NB4 (cell line): ENCODE data around the gene BSCL2.

Experiments used
- CTCF ChIP-seq: IDR thresholded peaks from one replicate; pipeline ENCODE4 v1.5.1; 2012; ENCODE audit warnings: low read depth, low read length
- MYC ChIP-seq: IDR thresholded peaks from 2 replicates; pipeline ENCODE4 v1.6.1; 2011; ENCODE audit warnings: low read depth, low read length
- POLR2A ChIP-seq: IDR thresholded peaks from 2 replicates; pipeline ENCODE4 v1.6.1; 2011; ENCODE audit warnings: mild to moderate bottlenecking; ENCODE audit not compliant: insufficient read length; ENCODE audit errors: extremely low read depth

- TF ChIP-seq CTCF (no peak), MYC (peak; percentile 68; the same call in 1 of the 2 replicates), POLR2A (peak; percentile 94)
These were observed 61.0 kb downstream of the BSCL2 start, which contains the start of gene GANAB for GRCh38 chr11:62645946-62646824.
